Progenitor cell of endocrine pancreas (in vitro differentiated cells): ENCODE results near the gene SOWAHA. TPM values are rescaled to one million over a fixed set of nuclear protein-coding genes. Genes with fewer than 3 reads are reported as not detected.

ENCODE experiments used
- DNase-seq: peaks from one replicate; pipeline ENCODE4 v3.0.0; 2021; ENCODE audit warnings: low spot score; ENCODE audit not compliant: unreplicated experiment
- H3K27ac Mint-ChIP-seq: 2 replicates; pipeline ENCODE4 v1.8.0; 2021; ENCODE audit warnings: mild to moderate bottlenecking, moderate library complexity, mixed read lengths
- H3K27me3 Mint-ChIP-seq: 2 replicates; pipeline ENCODE4 v1.8.0; 2021; ENCODE audit warnings: mixed read lengths
- H3K36me3 Mint-ChIP-seq: 2 replicates; pipeline ENCODE4 v1.8.0; 2022; ENCODE audit warnings: mixed read lengths; ENCODE audit not compliant: insufficient read depth
- H3K4me1 Mint-ChIP-seq: 2 replicates; pipeline ENCODE4 v1.8.0; 2021; ENCODE audit warnings: low read depth, mixed read lengths
- H3K4me3 Mint-ChIP-seq: 2 replicates; pipeline ENCODE4 v1.8.0; 2021; ENCODE audit warnings: low read depth, mild to moderate bottlenecking, moderate library complexity, mixed read lengths
- H3K9me3 Mint-ChIP-seq: 2 replicates; pipeline ENCODE4 v1.8.0; 2021; ENCODE audit warnings: low read depth, mixed read lengths
- CTCF ChIP-seq: fragments of 200-600 bp; sonication (generic); IDR thresholded peaks from one replicate; pipeline ENCODE4 v1.5.0; 2021; ENCODE audit warnings: antibody characterized with exemption, mild to moderate bottlenecking; ENCODE audit not compliant: unreplicated experiment
- total RNA-seq: library from RNA; stranded (reverse); gene quantifications from 2 replicates; pipeline ENCODE4 v1.2.1, GENCODE V29; 2021

SOWAHA gene
- total RNA-seq, 1 donor from 2014 or later = 1.3 TPM

DNA sequence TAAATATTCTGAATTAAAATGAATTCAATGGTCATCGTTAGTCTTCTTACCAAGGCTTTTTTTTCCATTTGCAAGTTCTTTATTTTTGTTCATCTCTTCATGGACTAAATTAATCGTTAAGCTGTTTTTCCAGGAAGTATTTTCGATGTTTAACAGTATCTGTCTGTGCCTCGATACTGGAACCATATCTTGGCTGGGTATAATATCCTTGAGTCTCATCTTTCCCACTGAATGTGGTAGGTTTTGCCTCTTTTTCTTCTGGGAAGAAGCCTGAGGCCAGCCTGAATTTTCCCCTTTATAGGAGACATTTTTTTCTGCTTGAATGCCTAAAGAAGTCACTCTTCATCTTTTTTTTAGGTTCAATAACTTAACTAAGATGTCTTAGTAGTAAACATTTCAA, 32.1 kb upstream of the SOWAHA start:
- TF ChIP-seq CTCF = no peak
- Mint-ChIP-seq H3K27ac (no peak overlapping the region), H3K9me3 (no peaks in the 10 kb centered on the region), H3K4me1 (peaks cover 7% of the 10 kb centered on the region), H3K36me3 (no peaks in the 10 kb centered on the region), H3K27me3 (peaks cover 55% of the 10 kb centered on the region), H3K4me3 (no peak overlapping the region)
- DNase-seq = no peak

GRCh38 chr5:132782101-132782500, 31.0 kb upstream of the SOWAHA start:
- H3K4me1 Mint-ChIP-seq = peaks cover 5% of the 10 kb centered on the region
- no peak overlapping the region for H3K27ac Mint-ChIP-seq
- no peaks in the 10 kb centered on the region for H3K9me3 Mint-ChIP-seq
- no peaks in the 10 kb centered on the region for H3K36me3 Mint-ChIP-seq
- DNase-seq = no peak
- no peak for TF ChIP-seq CTCF
- peaks cover 56% of the 10 kb centered on the region for H3K27me3 Mint-ChIP-seq
- H3K4me3 Mint-ChIP-seq = no peak overlapping the region

DNA sequence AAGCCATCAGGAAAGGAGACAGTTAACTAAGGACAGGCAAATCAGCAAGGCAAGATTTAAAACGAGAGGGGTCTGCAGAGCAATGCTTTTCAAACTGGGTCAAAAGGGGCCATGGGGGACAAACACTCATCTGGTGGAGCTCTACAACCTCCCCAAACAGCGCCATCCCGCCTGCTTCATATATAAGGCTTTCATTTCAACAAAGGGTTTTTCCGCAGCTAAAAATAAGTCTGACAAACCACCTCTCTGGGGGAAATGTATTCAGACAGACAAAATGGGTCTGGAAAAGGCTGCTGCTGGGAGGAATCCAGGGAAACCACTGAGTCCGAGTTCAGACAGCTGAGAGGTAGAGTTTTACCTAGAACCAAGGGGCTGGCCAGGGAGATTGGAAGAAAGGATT, 27.7 kb upstream of the SOWAHA start:
- Mint-ChIP-seq H3K36me3 (no peaks in the 10 kb centered on the region), H3K4me1 (peaks cover 19% of the 10 kb centered on the region), H3K4me3 (no peak overlapping the region), H3K27me3 (peaks cover 33% of the 10 kb centered on the region), H3K9me3 (no peaks in the 10 kb centered on the region), H3K27ac (no peak overlapping the region)
- DNase-seq = no peak
- TF ChIP-seq CTCF = no peak

- no peak overlapping the region for H3K27ac Mint-ChIP-seq
Observed at GRCh38 chr5:132785864-132786263, 27.2 kb upstream of the SOWAHA start.

GRCh38 chr5:132787076-132787475, 26.0 kb upstream of the SOWAHA start:
- Mint-ChIP-seq H3K4me1 (peaks cover 19% of the 10 kb centered on the region), H3K27ac (no peak overlapping the region), H3K9me3 (no peaks in the 10 kb centered on the region), H3K36me3 (no peaks in the 10 kb centered on the region), H3K27me3 (peaks cover 20% of the 10 kb centered on the region), H3K4me3 (no peak overlapping the region)
- no peak for DNase-seq
- no peak for TF ChIP-seq CTCF

More at GRCh38 chr5:132785864-132786263, 27.2 kb upstream of the SOWAHA start:
- Mint-ChIP-seq H3K4me1 (peaks cover 19% of the 10 kb centered on the region), H3K4me3 (no peak overlapping the region), H3K36me3 (no peaks in the 10 kb centered on the region), H3K27me3 (peaks cover 31% of the 10 kb centered on the region), H3K9me3 (no peaks in the 10 kb centered on the region)
- no peak for DNase-seq
- no peak for TF ChIP-seq CTCF
